Endothelial cell (in vitro differentiated cells): ENCODE data around the gene IFT172. TPM values are rescaled to one million over a fixed set of nuclear protein-coding genes. Genes with fewer than 3 reads are reported as not detected.
"Not testable (repeated sequence)": the region's sequence is repeated elsewhere in the genome, so short reads cannot be mapped to it uniquely, and the experiment has no call there.

Experiments
- DNase-seq: peaks from one replicate; pipeline ENCODE4 v3.0.0; 2021; ENCODE audit warnings: low spot score
- H3K27ac Mint-ChIP-seq: one replicate; pipeline ENCODE4 v1.8.0; 2021; ENCODE audit warnings: mixed read lengths, inconsistent platforms; ENCODE audit not compliant: unreplicated experiment
- H3K27me3 Mint-ChIP-seq: one replicate; pipeline ENCODE4 v1.8.0; 2021; ENCODE audit warnings: mild to moderate bottlenecking, moderate library complexity, mixed read lengths, inconsistent platforms; ENCODE audit not compliant: unreplicated experiment
- H3K36me3 Mint-ChIP-seq: one replicate; pipeline ENCODE4 v1.8.0; 2021; ENCODE audit warnings: mild to moderate bottlenecking, low read depth, mixed read lengths, inconsistent platforms; ENCODE audit not compliant: unreplicated experiment
- H3K4me1 Mint-ChIP-seq: one replicate; pipeline ENCODE4 v1.8.0; 2021; ENCODE audit warnings: mild to moderate bottlenecking, mixed read lengths, inconsistent platforms; ENCODE audit not compliant: unreplicated experiment
- H3K4me3 Mint-ChIP-seq: one replicate; pipeline ENCODE4 v1.8.0; 2021; ENCODE audit warnings: mild to moderate bottlenecking, mixed read lengths, inconsistent platforms; ENCODE audit not compliant: unreplicated experiment
- H3K9me3 Mint-ChIP-seq: one replicate; pipeline ENCODE4 v1.8.0; 2021; ENCODE audit warnings: mixed read lengths, inconsistent platforms; ENCODE audit not compliant: unreplicated experiment
- long read RNA-seq: library from polyadenylated mRNA; unstranded; transcript quantifications from one replicate; pipeline ENCODE4 v2.0.0, GENCODE V29; 2020; ENCODE audit not compliant: unreplicated experiment
- total RNA-seq: library from RNA; stranded (reverse); fragmentation: NEBNext Ultra II Directional; extraction: Animal tissue kit (Norgen Biotek cat#: 25700); gene quantifications from one replicate; pipeline ENCODE4 v1.2.1, GENCODE V29; 2021; ENCODE audit not compliant: unreplicated experiment
- TF ChIP-seq, protein P1 (sequence below): fragments of 200-600 bp; sonication (generic); IDR thresholded peaks from one replicate; pipeline ENCODE4 v1.5.0; 2021; ENCODE audit warnings: antibody characterized with exemption; ENCODE audit not compliant: unreplicated experiment

The IFT172 gene, protein sequence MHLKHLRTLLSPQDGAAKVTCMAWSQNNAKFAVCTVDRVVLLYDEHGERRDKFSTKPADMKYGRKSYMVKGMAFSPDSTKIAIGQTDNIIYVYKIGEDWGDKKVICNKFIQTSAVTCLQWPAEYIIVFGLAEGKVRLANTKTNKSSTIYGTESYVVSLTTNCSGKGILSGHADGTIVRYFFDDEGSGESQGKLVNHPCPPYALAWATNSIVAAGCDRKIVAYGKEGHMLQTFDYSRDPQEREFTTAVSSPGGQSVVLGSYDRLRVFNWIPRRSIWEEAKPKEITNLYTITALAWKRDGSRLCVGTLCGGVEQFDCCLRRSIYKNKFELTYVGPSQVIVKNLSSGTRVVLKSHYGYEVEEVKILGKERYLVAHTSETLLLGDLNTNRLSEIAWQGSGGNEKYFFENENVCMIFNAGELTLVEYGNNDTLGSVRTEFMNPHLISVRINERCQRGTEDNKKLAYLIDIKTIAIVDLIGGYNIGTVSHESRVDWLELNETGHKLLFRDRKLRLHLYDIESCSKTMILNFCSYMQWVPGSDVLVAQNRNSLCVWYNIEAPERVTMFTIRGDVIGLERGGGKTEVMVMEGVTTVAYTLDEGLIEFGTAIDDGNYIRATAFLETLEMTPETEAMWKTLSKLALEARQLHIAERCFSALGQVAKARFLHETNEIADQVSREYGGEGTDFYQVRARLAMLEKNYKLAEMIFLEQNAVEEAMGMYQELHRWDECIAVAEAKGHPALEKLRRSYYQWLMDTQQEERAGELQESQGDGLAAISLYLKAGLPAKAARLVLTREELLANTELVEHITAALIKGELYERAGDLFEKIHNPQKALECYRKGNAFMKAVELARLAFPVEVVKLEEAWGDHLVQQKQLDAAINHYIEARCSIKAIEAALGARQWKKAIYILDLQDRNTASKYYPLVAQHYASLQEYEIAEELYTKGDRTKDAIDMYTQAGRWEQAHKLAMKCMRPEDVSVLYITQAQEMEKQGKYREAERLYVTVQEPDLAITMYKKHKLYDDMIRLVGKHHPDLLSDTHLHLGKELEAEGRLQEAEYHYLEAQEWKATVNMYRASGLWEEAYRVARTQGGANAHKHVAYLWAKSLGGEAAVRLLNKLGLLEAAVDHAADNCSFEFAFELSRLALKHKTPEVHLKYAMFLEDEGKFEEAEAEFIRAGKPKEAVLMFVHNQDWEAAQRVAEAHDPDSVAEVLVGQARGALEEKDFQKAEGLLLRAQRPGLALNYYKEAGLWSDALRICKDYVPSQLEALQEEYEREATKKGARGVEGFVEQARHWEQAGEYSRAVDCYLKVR (N-terminal part only)
- 32.2 TPM for total RNA-seq
- long read RNA-seq, partial matches to known transcripts = 4 of 5 reads
- long read RNA-seq, other reads (novel, unspliced or antisense) = 1 of 5 reads

DNA sequence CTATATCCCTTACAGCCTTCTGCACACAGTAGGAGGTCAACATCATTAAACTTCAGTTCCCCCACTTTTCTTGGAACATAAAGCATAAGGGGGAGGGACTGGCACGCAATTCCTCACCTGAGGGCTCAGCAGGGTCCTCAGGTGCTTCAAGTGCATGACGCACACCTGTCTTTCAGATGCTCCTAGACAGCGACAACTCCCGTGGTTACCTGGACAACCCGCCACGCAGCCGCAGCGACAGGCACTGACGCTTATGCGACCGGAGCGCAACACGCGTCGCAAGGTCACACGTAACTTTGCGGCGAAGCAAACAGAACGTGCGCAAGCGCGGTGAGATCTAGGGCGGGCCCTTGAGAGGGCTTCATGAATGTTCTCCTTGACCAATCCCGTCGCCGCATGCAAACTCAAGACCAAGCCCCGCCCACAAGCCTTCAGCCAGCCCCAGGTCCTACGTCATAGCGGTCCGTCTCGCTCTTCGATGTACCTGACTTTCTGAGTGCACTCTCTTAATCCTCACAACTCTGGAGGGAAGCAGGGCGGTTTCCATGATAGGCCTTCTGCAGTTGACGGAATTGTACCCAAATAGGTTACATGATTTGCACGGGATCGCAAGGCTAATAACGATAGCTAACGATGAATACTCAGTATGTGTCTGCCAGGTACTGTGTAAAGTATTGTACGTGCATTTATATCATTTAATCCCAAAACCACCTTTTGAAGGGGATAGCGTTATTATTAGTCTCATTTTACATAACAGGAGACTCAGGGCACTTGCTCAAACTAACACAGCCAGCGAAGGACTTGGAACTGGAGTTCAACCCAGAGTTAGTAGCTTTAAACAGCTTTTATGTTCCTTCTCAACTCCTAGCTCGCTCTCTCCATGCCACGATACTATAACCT is at the start of gene IFT172:
Gene IFT172, minus strand, starts transcription at position 246 of the 900 bp plus-strand sequence. Its CDS starts 90 bp downstream, at position 156.
- no peaks in the 10 kb centered on the region for H3K9me3 Mint-ChIP-seq
- peak within 1 kb of the TSS; percentile 83 for H3K27ac Mint-ChIP-seq
- H3K27me3 Mint-ChIP-seq = peaks cover 12% of the 10 kb centered on the region
- peaks cover 3% of the 10 kb centered on the region for H3K36me3 Mint-ChIP-seq
- peak; percentile 94 for DNase-seq
- H3K4me1 Mint-ChIP-seq = peaks cover 37% of the 10 kb centered on the region
- TF ChIP-seq, protein P1, sequence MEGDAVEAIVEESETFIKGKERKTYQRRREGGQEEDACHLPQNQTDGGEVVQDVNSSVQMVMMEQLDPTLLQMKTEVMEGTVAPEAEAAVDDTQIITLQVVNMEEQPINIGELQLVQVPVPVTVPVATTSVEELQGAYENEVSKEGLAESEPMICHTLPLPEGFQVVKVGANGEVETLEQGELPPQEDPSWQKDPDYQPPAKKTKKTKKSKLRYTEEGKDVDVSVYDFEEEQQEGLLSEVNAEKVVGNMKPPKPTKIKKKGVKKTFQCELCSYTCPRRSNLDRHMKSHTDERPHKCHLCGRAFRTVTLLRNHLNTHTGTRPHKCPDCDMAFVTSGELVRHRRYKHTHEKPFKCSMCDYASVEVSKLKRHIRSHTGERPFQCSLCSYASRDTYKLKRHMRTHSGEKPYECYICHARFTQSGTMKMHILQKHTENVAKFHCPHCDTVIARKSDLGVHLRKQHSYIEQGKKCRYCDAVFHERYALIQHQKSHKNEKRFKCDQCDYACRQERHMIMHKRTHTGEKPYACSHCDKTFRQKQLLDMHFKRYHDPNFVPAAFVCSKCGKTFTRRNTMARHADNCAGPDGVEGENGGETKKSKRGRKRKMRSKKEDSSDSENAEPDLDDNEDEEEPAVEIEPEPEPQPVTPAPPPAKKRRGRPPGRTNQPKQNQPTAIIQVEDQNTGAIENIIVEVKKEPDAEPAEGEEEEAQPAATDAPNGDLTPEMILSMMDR = no peak
- peak within 1 kb of the TSS; percentile 96 for H3K4me3 Mint-ChIP-seq

DNA sequence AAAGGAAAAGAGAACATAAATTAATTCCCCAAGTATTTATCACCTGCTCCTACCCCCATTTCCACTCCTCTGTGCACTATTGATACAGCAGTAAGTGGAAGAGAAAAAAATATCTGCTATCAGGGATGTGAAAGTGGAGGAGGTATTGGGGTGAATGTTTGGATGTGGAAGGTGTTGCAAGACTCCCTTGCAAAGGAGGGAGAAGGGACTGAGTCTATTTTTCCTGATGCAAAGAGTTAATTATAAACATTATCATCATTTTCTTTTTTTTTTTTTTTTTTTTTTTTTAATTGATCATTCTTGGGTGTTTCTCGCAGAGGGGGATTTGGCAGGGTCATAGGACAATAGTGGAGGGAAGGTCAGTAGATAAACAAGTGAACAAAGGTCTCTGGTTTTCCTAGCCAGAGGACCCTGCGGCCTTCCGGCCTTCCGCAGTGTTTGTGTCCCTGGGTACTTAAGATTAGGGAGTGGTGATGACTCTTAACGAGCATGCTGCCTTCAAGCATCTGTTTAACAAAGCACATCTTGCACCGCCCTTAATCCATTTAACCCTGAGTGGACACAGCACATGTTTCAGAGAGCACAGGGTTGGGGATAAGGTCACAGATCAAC is 49.4 kb upstream of the IFT172 start:
- not testable (repeated sequence) for H3K4me1 Mint-ChIP-seq, H3K27ac Mint-ChIP-seq, H3K36me3 Mint-ChIP-seq, H3K9me3 Mint-ChIP-seq, DNase-seq, H3K4me3 Mint-ChIP-seq, H3K27me3 Mint-ChIP-seq

DNA sequence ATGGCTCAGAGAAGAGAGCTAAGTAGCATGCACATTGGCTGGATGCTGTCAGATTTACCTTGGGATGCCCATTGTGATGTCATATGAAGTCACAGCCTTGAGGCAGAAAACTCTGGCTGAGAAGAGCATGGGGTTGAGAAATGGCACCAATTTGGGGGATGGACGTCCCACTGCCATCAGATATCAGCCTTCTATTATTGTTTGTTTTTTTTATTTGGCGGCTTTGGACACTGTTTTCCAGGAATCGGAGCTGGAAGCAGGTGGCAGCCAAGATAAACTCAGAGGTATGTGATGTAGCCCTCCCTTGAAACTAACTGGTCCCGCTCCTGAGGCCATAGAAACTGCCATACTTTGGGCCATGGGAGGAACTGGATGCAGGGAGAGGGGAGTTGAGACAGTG is 47.7 kb upstream of the IFT172 start:
- no peak overlapping the region for H3K27ac Mint-ChIP-seq
- DNase-seq = no peak
- H3K27me3 Mint-ChIP-seq = peaks cover 6% of the 10 kb centered on the region
- H3K36me3 Mint-ChIP-seq = no peaks in the 10 kb centered on the region
- no peak overlapping the region for H3K4me3 Mint-ChIP-seq
- no peaks in the 10 kb centered on the region for H3K4me1 Mint-ChIP-seq
- no peaks in the 10 kb centered on the region for H3K9me3 Mint-ChIP-seq
- TF ChIP-seq, protein P1 = no peak

DNA sequence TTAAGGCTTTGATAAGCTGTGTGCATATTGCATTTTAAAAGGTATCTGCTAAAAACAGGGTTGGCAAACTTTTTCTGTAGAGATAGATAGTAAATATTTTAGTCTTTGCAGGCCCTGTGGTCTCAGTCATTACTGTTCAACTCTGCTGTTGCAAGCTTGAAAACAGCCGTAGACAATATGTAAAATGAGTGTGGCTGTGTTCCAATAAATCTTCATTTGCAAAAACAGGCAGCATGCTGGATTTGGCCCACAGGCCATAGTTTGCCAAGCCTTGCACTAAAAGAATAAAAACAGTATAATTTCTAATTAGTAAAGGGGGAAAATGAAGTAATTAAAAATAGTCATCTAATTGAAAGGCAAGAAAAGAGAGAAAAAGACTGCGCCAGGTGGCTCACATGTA is 42.4 kb upstream of the IFT172 start:
- Mint-ChIP-seq H3K4me1 (peaks cover 2% of the 10 kb centered on the region), H3K9me3 (no peaks in the 10 kb centered on the region), H3K4me3 (no peak overlapping the region), H3K36me3 (no peaks in the 10 kb centered on the region), H3K27ac (no peak overlapping the region), H3K27me3 (peaks cover 1% of the 10 kb centered on the region)
- TF ChIP-seq, protein P1 = no peak
- no peak for DNase-seq
